ENCODE data around the gene MMP13.
"Not testable (repeated sequence)": the region's sequence is repeated elsewhere in the genome, so short reads cannot be mapped to it uniquely, and the experiment has no call there.

MMP13 gene

GRCh38 chr11:102985850-102986249 is 30.3 kb upstream of the MMP13 start:
- ChIA-PET CTCF (no interaction called here), POLR2A (ENCODE audit: low non-redundant PET) (no interaction called here)
- no peak for DNase-seq (ENCODE audit: low spot score)
- TF ChIP-seq CTCF (conservative IDR thresholded peaks at IDR 0.05; ENCODE audit: low read depth): no peak
- no peak overlapping the region for H3K27ac ChIP-seq

GRCh38 chr11:102983486-102983885 is 28.0 kb upstream of the MMP13 start:
- no peak for TF ChIP-seq CTCF (conservative IDR thresholded peaks at IDR 0.05; ENCODE audit: low read depth)
- H3K27ac ChIP-seq: no peak overlapping the region
- no peak for DNase-seq (ENCODE audit: low spot score)
- POLR2A ChIA-PET (ENCODE audit: low non-redundant PET): no interaction called here
- CTCF ChIA-PET: no interaction called here

GRCh38 chr11:102981324-102981910 is 25.9 kb upstream of the MMP13 start:
- ChIA-PET POLR2A (ENCODE audit: low non-redundant PET) (no interaction called here), CTCF (interaction anchor here (0.8 kb wide), 1 partner anchor 67 kb away, joined by 3 read pairs; no protein-coding TSS in a partner anchor)
- no peak for DNase-seq (ENCODE audit: low spot score)
- no peak for TF ChIP-seq CTCF (conservative IDR thresholded peaks at IDR 0.05; ENCODE audit: low read depth)
- no peak overlapping the region for H3K27ac ChIP-seq

GRCh38 chr11:102974552-102975280 is 19.2 kb upstream of the MMP13 start:
- H3K27ac ChIP-seq: no peak overlapping the region
- ChIA-PET POLR2A (ENCODE audit: low non-redundant PET) (no interaction called here), CTCF (interaction anchor here (1.1 kb wide), 1 partner anchor 60 kb away, joined by 3 read pairs; no protein-coding TSS in a partner anchor)
- no peak for TF ChIP-seq CTCF (conservative IDR thresholded peaks at IDR 0.05; ENCODE audit: low read depth)
- DNase-seq (ENCODE audit: low spot score): peak; percentile 60

GRCh38 chr11:102973698-102974097 is 18.2 kb upstream of the MMP13 start:
- DNase-seq (ENCODE audit: low spot score); POLR2A ChIA-PET (ENCODE audit: low non-redundant PET); H3K27ac ChIP-seq: not testable (repeated sequence)
- CTCF ChIA-PET: interaction anchor here (0.6 kb wide), 1 partner anchor 38 kb away, joined by 3 read pairs; no protein-coding TSS in a partner anchor

GRCh38 chr11:102972853-102973252 is 17.3 kb upstream of the MMP13 start:
- TF ChIP-seq CTCF (conservative IDR thresholded peaks at IDR 0.05; ENCODE audit: low read depth): no peak
- ChIA-PET POLR2A (ENCODE audit: low non-redundant PET) (no interaction called here), CTCF (no interaction called here)
- no peak overlapping the region for H3K27ac ChIP-seq
- no peak for DNase-seq (ENCODE audit: low spot score)

GRCh38 chr11:102971766-102972165 is 16.2 kb upstream of the MMP13 start:
- ChIA-PET CTCF (no interaction called here), POLR2A (ENCODE audit: low non-redundant PET) (interaction anchor here (0.6 kb wide), 1 partner anchor 515 kb away, joined by 3 read pairs; no protein-coding TSS in a partner anchor)
- DNase-seq (ENCODE audit: low spot score): no peak
- TF ChIP-seq CTCF (conservative IDR thresholded peaks at IDR 0.05; ENCODE audit: low read depth): no peak
- no peak overlapping the region for H3K27ac ChIP-seq
